Transverse colon (tissue), 4 donors: Measurements from ENCODE around the gene PHLDA2.

Experiments used
- CTCF ChIP-seq, 5 experiments: fragments of 200-600 bp in 3 of 5; fragments of 450-650 bp in 2 of 5; sonication (generic) in 3 of 5; IDR thresholded peaks; 1 replicate in 2 of 5; 2 replicates in 3 of 5; pipeline ENCODE4 v1.5.1; 2016 to 2017; ENCODE audit warnings: antibody characterized with exemption in 5 of 5, inconsistent platforms in 3 of 5, mild to moderate bottlenecking in 2 of 5, moderate library complexity in 1 of 5
- EP300 ChIP-seq: sonication (generic); formaldehyde crosslinking; IDR thresholded peaks from one replicate; pipeline ENCODE4 v1.6.1; 2017; ENCODE audit warnings: antibody characterized with exemption, low read depth
- POLR2A ChIP-seq: fragments of 450-650 bp; IDR thresholded peaks from one replicate; pipeline ENCODE4 v1.6.1; 2016; ENCODE audit warnings: antibody characterized with exemption, mild to moderate bottlenecking, moderate library complexity
- POLR2AphosphoS5 ChIP-seq, 3 donors: sonication (generic); formaldehyde crosslinking; IDR thresholded peaks; one replicate each; pipeline ENCODE4 v1.6.1; 2016; ENCODE audit warnings: antibody characterized with exemption in 3 of 3

GRCh38 chr11:2929531-2929949, 320 bp upstream of the PHLDA2 start:
- TF ChIP-seq EP300 (no peak), POLR2A (no peak), CTCF (IDR thresholded peaks at IDR 0.05) (no peak), POLR2AphosphoS5 (IDR thresholded peaks at IDR 0.05) (peak in 1 of 3 donors; percentile 2)
